RWPE1 (cell line): ENCODE results near the gene RNH1.

Experiments
- CTCF ChIA-PET: fragments of 350-600 bp; sonication (Branson Sonifier 250); formaldehyde crosslinking; extraction: SDS; loops from one replicate; lab custom pipeline; 2021; lab: Yijun Ruan, JAX
- POLR2A ChIA-PET: fragments of 400-600 bp; formaldehyde crosslinking; extraction: SDS; loops from one replicate; lab custom pipeline; 2020; ENCODE audit warnings: antibody characterized with exemption; ENCODE audit not compliant: low non-redundant PET; lab: Yijun Ruan, JAX
- DNase-seq: peaks from one replicate; pipeline ENCODE4 v3.0.0; 2012; ENCODE audit warnings: low spot score
- H3K27ac ChIP-seq: fragments of 450-650 bp; 2 replicates; pipeline ENCODE4 v1.5.1; 2017
- CTCF ChIP-seq: fragments of 450-650 bp; conservative IDR thresholded peaks from 2 replicates; pipeline ENCODE4 v1.5.1; 2017; ENCODE audit warnings: low read depth, mild to moderate bottlenecking

The RNH1 gene

GRCh38 chr11:534396-535209, 27.6 kb upstream of the RNH1 start:
- peak overlapping the region; percentile 99 for H3K27ac ChIP-seq
- TF ChIP-seq CTCF = no peak
- peak; percentile 79 for DNase-seq
- ChIA-PET CTCF (interaction anchor here (0.6 to 3.0 kb wide), 3 partner anchors 16 to 539 kb away, joined by 3 to 15 read pairs (median 6); no protein-coding TSS in a partner anchor), POLR2A (interaction anchor here (0.6 to 0.9 kb wide), 2 partner anchors 24 to 122 kb away, joined by 3 to 10 read pairs; no protein-coding TSS in a partner anchor)

- no peak for TF ChIP-seq CTCF
- POLR2A ChIA-PET = interaction anchor here (0.6 to 0.9 kb wide), 2 partner anchors 23 to 121 kb away, joined by 3 to 10 read pairs; no protein-coding TSS in a partner anchor
- H3K27ac ChIP-seq = peak overlapping the region; percentile 99
- DNase-seq = no peak
- CTCF ChIA-PET = interaction anchor here (0.6 to 3.0 kb wide), 2 partner anchors 15 to 178 kb away, joined by 3 to 15 read pairs; no protein-coding TSS in a partner anchor
These were observed 26.7 kb upstream of the RNH1 start for GRCh38 chr11:533586-534395.

GRCh38 chr11:532986-533585, 26.0 kb upstream of the RNH1 start:
- TF ChIP-seq CTCF = no peak
- no peak for DNase-seq
- POLR2A ChIA-PET = no interaction called here
- CTCF ChIA-PET = interaction anchor here (0.7 to 3.0 kb wide), 2 partner anchors 15 to 24 kb away, joined by 3 to 15 read pairs; no protein-coding TSS in a partner anchor
- peak overlapping the region; percentile 99 for H3K27ac ChIP-seq

GRCh38 chr11:532527-532985, 25.5 kb upstream of the RNH1 start:
- TF ChIP-seq CTCF = no peak
- ChIA-PET CTCF (interaction anchor here (0.5 to 3.0 kb wide), 3 partner anchors 14 to 114 kb away, joined by 3 to 15 read pairs (median 3); no protein-coding TSS in a partner anchor), POLR2A (no interaction called here)
- H3K27ac ChIP-seq = peak overlapping the region; percentile 99
- no peak for DNase-seq

GRCh38 chr11:531919-532526, 25.0 kb upstream of the RNH1 start:
- POLR2A ChIA-PET = no interaction called here
- TF ChIP-seq CTCF = no peak
- H3K27ac ChIP-seq = peak overlapping the region; percentile 99
- DNase-seq = no peak
- CTCF ChIA-PET = interaction anchor here (0.5 to 3.0 kb wide), 3 partner anchors 13 to 114 kb away, joined by 3 to 15 read pairs (median 5); no protein-coding TSS in a partner anchor
